Body of pancreas (tissue), 4 donors: ENCODE results near the gene CRB1. TPM values are rescaled to one million over a fixed set of nuclear protein-coding genes. Genes with fewer than 3 reads are reported as not detected.

Experiments
- ATAC-seq: fragments of 150-250 bp; one replicate; pipeline ENCODE4 v1.9.1; 2016
- DNase-seq, 4 donors: peaks; one replicate each; pipeline ENCODE4 v3.0.0-alpha.2; 2019
- H3K27ac ChIP-seq, 4 donors: fragments of 200-600 bp; sonication (generic); 1 replicate in 3 of 4; 2 replicates in 1 of 4; pipeline versions ENCODE4 v1.5.1 to v1.6.1; 2016 to 2019; ENCODE audit warnings: mild to moderate bottlenecking in 1 of 4, mixed read lengths in 1 of 4, moderate library complexity in 1 of 4
- H3K27me3 ChIP-seq, 2 donors: fragments of 200-600 bp; sonication (generic); one replicate each; pipeline ENCODE4 v1.6.0; 2016; ENCODE audit warnings: mild to moderate bottlenecking in 1 of 2
- H3K36me3 ChIP-seq, 2 donors: fragments of 200-600 bp; sonication (generic); replicated peaks in 1 of 2; 2 replicates each; pipeline ENCODE4 v1.5.1; 2016; ENCODE audit warnings: low read depth in 2 of 2; ENCODE audit not compliant: insufficient read depth in 1 of 2
- H3K4me1 ChIP-seq: fragments of 200-600 bp; sonication (generic); one replicate; pipeline ENCODE4 v1.6.0; 2016
- H3K4me3 ChIP-seq, 2 donors: fragments of 200-600 bp; sonication (generic); 1 replicate in 1 of 2; 2 replicates in 1 of 2; pipeline ENCODE4 v1.5.1; 2016 to 2019
- H3K9me3 ChIP-seq, 3 donors: fragments of 200-600 bp; sonication (generic); 1 replicate in 2 of 3; 2 replicates in 1 of 3; pipeline ENCODE4 v1.5.1; 2016
- CTCF ChIP-seq, 7 experiments: fragments of 450-650 bp in 4 of 7; fragments of 200-600 bp in 3 of 7; sonication (generic) in 3 of 7; IDR thresholded peaks; one replicate each; pipeline ENCODE4 v1.5.1; 2016 to 2019; ENCODE audit warnings: antibody characterized with exemption in 7 of 7
- POLR2A ChIP-seq, 3 donors: fragments of 450-650 bp; IDR thresholded peaks; one replicate each; pipeline ENCODE4 v1.6.1; 2016; ENCODE audit warnings: antibody characterized with exemption in 3 of 3, mild to moderate bottlenecking in 2 of 3
- WGBS, 2 donors: methylation state at CpG; one replicate each; pipeline ENCODE4 v1.1.5; 2017; 5-methylcytosine and 5-hydroxymethylcytosine counted together
- intact Hi-C: fragments of 100-400 bp; cut with DNase I; formaldehyde crosslinking; loops from one replicate; pipeline ENCODE4 v1.15.1; 2023
- total RNA-seq, 2 donors: library from RNA; depleted of rRNA; stranded (reverse); fragments of >200 nt; gene quantifications; one replicate each; pipeline ENCODE4 v1.1.0, GENCODE V29; 2016

Gene CRB1
- total RNA-seq, 2 donors from 2014 or later = 0.26 to 10.2 TPM

GRCh38 chr1:197312163-197312562 is 44.1 kb downstream of the CRB1 start:
- intact Hi-C loops = no loop called here
- H3K9me3 ChIP-seq = no peaks in the 10 kb centered on the region
- no peak for DNase-seq
- no peaks in the 10 kb centered on the region for H3K4me1 ChIP-seq
- H3K27ac ChIP-seq = no peak overlapping the region
- no peak overlapping the region for H3K4me3 ChIP-seq
- no peak for ATAC-seq
- TF ChIP-seq POLR2A (IDR thresholded peaks at IDR 0.05) = no peak
- TF ChIP-seq CTCF (IDR thresholded peaks at IDR 0.05) = no peak
- 81 to 82% methylated on average over 5 of the region's 5 CpGs for WGBS, 2 donors
- H3K27me3 ChIP-seq = no peaks in the 10 kb centered on the region
- H3K36me3 ChIP-seq = no peaks in the 10 kb centered on the region

- Histone ChIP-seq H3K4me3 (no peak overlapping the region), H3K4me1 (no peaks in the 10 kb centered on the region), H3K9me3 (no peaks in the 10 kb centered on the region), H3K27ac (no peak overlapping the region), H3K36me3 (no peaks in the 10 kb centered on the region), H3K27me3 (no peaks in the 10 kb centered on the region)
- DNase-seq (no peak), ATAC-seq (no peak)
- intact Hi-C loops = no loop called here
- WGBS, 2 donors = 16 to 24% methylated on average over 5 of the region's 5 CpGs
- TF ChIP-seq CTCF (IDR thresholded peaks at IDR 0.05) (no peak), POLR2A (IDR thresholded peaks at IDR 0.05) (no peak)
Observed at GRCh38 chr1:197313713-197314112, 45.7 kb downstream of the CRB1 start.

GRCh38 chr1:197314682-197315081 is 46.6 kb downstream of the CRB1 start:
- H3K9me3 ChIP-seq = no peaks in the 10 kb centered on the region
- no peak overlapping the region for H3K4me3 ChIP-seq
- no peak for ATAC-seq
- no peaks in the 10 kb centered on the region for H3K27me3 ChIP-seq
- intact Hi-C loops = no loop called here
- no peak for DNase-seq
- H3K4me1 ChIP-seq = no peaks in the 10 kb centered on the region
- TF ChIP-seq CTCF (IDR thresholded peaks at IDR 0.05) (no peak), POLR2A (IDR thresholded peaks at IDR 0.05) (no peak)
- no peaks in the 10 kb centered on the region for H3K36me3 ChIP-seq
- no peak overlapping the region for H3K27ac ChIP-seq

- Histone ChIP-seq H3K4me3 (no peak overlapping the region), H3K9me3 (no peaks in the 10 kb centered on the region), H3K27ac (no peak overlapping the region), H3K36me3 (no peaks in the 10 kb centered on the region), H3K4me1 (peaks cover 6% of the 10 kb centered on the region), H3K27me3 (no peaks in the 10 kb centered on the region)
- ATAC-seq (no peak), DNase-seq (no peak)
- TF ChIP-seq POLR2A (IDR thresholded peaks at IDR 0.05) (no peak), CTCF (IDR thresholded peaks at IDR 0.05) (no peak)
- WGBS, 2 donors = 57 to 59% methylated on average over 2 of the region's 2 CpGs
- intact Hi-C loops = no loop called here
Observed at GRCh38 chr1:197319631-197320030, 51.6 kb downstream of the CRB1 start.

DNA sequence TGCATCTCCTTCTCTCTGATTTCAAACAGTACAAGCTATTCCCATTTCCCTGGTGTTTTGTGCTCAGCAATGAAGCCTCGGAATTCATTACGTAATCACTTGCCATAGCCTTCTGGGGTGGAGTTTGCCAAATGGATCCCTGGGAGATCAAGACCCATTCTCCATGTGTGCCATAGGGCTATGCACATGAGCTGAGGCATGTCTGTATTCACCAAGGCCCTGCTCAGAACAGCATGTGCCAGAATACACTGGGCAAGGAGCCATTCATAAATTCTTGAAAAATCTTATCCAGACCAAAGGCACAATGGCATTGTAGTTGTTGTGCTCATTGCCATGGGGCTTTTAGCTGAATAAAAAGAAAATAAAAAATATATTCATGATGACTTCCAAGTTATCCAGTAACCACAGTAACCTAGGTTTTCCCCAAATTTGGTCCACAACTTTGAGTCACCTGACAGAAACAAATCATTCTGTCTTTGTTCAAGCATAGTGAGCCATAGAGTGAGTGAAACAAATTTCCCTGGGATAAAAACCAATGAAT is 53.0 kb downstream of the CRB1 start:
- TF ChIP-seq CTCF (IDR thresholded peaks at IDR 0.05) = no peak
- no peak for TF ChIP-seq POLR2A (IDR thresholded peaks at IDR 0.05)
- Histone ChIP-seq H3K4me1 (peaks cover 6% of the 10 kb centered on the region), H3K27ac (peak overlapping the region in 1 of 4 donors; percentile 36), H3K4me3 (no peak overlapping the region), H3K9me3 (no peaks in the 10 kb centered on the region), H3K36me3 (no peaks in the 10 kb centered on the region), H3K27me3 (no peaks in the 10 kb centered on the region)
- DNase-seq (peak in 3 of 4 donors; percentile 28 to 53 (median 48)), ATAC-seq (peak; percentile 78)
- WGBS, 2 donors = 24 to 30% methylated on average over 2 of the region's 2 CpGs
- intact Hi-C loops = no loop called here
